ENCODE data around the gene ABCA9. TPM values are rescaled to one million over a fixed set of nuclear protein-coding genes. Genes with fewer than 3 reads are reported as not detected.

Gene ABCA9
- total and polyA plus RNA-seq, 2 experiments from 2014 or later: not detected

DNA sequence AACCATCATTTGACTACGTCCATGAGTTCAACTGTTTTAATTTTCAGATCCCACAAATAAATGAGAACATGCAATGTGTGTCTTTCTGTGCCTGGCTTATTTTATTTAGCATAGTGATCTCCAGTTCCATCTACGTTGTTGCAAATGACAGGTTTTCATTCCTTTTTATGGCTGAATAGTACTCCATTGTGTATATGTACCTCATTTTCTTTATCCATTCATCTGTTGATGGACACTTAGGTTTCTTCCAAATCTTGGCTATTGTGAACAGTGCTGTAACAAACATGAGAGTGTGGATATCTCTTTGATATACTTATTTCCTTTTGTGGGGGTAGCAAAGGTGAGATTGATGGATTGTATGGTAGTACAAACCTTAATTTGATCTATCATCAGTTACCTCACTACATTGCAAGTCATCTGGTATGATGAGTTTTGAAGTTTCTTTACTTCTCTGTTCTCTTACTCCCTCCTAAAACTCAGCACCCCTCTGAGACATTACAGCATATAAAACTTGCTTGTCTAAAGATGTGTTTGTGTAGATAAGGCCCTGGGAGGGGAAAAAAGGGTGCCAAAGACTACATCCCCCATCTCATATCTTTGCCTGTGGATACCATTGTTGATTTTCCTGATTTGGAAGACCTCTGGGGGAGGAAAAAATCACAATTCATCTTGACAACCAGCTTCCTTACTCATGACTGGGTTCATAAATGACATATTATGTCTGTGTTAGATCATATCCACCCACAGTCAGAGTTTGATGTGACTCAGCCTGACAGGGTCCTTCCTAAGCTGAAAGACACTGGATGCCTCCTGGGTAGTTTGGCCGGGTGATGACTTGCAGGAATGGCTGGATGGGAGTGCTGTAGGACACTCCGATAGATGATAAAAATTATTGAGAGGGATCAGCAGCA lies 47.6 kb downstream of the ABCA9 start:
- H3K4me1 Mint-ChIP-seq: no peaks in the 10 kb centered on the region
- Histone ChIP-seq H4K20me1 (replicated peaks; ENCODE audit: insufficient read depth) (no peaks in the 10 kb centered on the region), H3K27ac (ENCODE audit: low read depth) (no peak overlapping the region), H3K36me3 (ENCODE audit: insufficient read depth) (no peaks in the 10 kb centered on the region), H3K79me2 (replicated peaks; ENCODE audit: insufficient read depth) (no peaks in the 10 kb centered on the region), H3K27me3 (ENCODE audit: insufficient read depth) (no peaks in the 10 kb centered on the region), H3F3A (replicated peaks; ENCODE audit: low read depth) (no peaks in the 10 kb centered on the region), H3K4me2 (no peak overlapping the region), H3K4me3 (no peak overlapping the region), H3K9me2 (ENCODE audit: insufficient read depth) (no peaks in the 10 kb centered on the region), H2AFZ (no peak overlapping the region), H3K4me1 (ENCODE audit: insufficient read depth) (no peaks in the 10 kb centered on the region)
- no peak overlapping the region for H3K4me3 Mint-ChIP-seq
- no peak overlapping the region for H3K27ac Mint-ChIP-seq
- TF ChIP-seq NANOG (IDR thresholded peaks at IDR 0.05; ENCODE audit: borderline replicate concordance): no peak
- no peak for TF ChIP-seq EZH2 (IDR thresholded peaks at IDR 0.05; ENCODE audit: low read depth, unreplicated experiment)
- TF ChIP-seq EZH2phosphoT487 (IDR thresholded peaks at IDR 0.05; ENCODE audit: unreplicated experiment): no peak
- no peak for TF ChIP-seq ZNF462 (CRISPR knock-in tag; IDR thresholded peaks at IDR 0.05)
- TF ChIP-seq POLR2AphosphoS5 (IDR thresholded peaks at IDR 0.05; ENCODE audit: low read depth): no peak
- TF ChIP-seq CREB1 (CRISPR knock-in tag; IDR thresholded peaks at IDR 0.05; ENCODE audit: low read depth): no peak
- no peak for TF ChIP-seq REST (IDR thresholded peaks at IDR 0.05; ENCODE audit: unreplicated experiment)
- TF ChIP-seq ZNF114 (CRISPR knock-in tag; IDR thresholded peaks at IDR 0.05): no peak
- TF ChIP-seq, protein P1, sequence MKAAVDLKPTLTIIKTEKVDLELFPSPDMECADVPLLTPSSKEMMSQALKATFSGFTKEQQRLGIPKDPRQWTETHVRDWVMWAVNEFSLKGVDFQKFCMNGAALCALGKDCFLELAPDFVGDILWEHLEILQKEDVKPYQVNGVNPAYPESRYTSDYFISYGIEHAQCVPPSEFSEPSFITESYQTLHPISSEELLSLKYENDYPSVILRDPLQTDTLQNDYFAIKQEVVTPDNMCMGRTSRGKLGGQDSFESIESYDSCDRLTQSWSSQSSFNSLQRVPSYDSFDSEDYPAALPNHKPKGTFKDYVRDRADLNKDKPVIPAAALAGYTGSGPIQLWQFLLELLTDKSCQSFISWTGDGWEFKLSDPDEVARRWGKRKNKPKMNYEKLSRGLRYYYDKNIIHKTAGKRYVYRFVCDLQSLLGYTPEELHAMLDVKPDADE (IDR thresholded peaks at IDR 0.05): no peak
- no peak for TF ChIP-seq STAT1 (IDR thresholded peaks at IDR 0.05; ENCODE audit: unreplicated experiment)
- TF ChIP-seq JUNB (IDR thresholded peaks at IDR 0.05; ENCODE audit: unreplicated experiment): no peak
- no peaks in the 10 kb centered on the region for H3K9me3 Mint-ChIP-seq
- ATAC-seq: no peak
- no peaks in the 10 kb centered on the region for H3K27me3 Mint-ChIP-seq (ENCODE audit: insufficient read depth, low read depth, poor library complexity)
- H3K36me3 Mint-ChIP-seq (ENCODE audit: low read depth): no peaks in the 10 kb centered on the region
- no peak for DNase-seq (ENCODE audit: low spot score)
